ENCODE data around the gene DRC7.
"Not testable (repeated sequence)": the region's sequence is repeated elsewhere in the genome, so short reads cannot be mapped to it uniquely, and the experiment has no call there.

The DRC7 gene

GRCh38 chr16:57721356-57722209, 27.0 kb downstream of the DRC7 start:
- no peak for DNase-seq

- no peak for DNase-seq
These were observed 27.5 kb downstream of the DRC7 start for GRCh38 chr16:57722210-57722499.

GRCh38 chr16:57722651-57723050, 28.0 kb downstream of the DRC7 start:
- no peak for DNase-seq

GRCh38 chr16:57723170-57723569, 28.6 kb downstream of the DRC7 start:
- no peak for DNase-seq

GRCh38 chr16:57724531-57724930, 29.9 kb downstream of the DRC7 start:
- DNase-seq: no peak

GRCh38 chr16:57725151-57725550, 30.5 kb downstream of the DRC7 start:
- no peak for DNase-seq

- DNase-seq: no peak
These were observed 30.9 kb downstream of the DRC7 start for GRCh38 chr16:57725554-57725953.

GRCh38 chr16:57725976-57726375, 31.4 kb downstream of the DRC7 start:
- no peak for DNase-seq

- DNase-seq: no peak
These were observed 31.9 kb downstream of the DRC7 start for GRCh38 chr16:57726433-57726947.

GRCh38 chr16:57727610-57728009, 33.0 kb downstream of the DRC7 start:
- DNase-seq: no peak

GRCh38 chr16:57728336-57729181, 34.0 kb downstream of the DRC7 start:
- DNase-seq: no peak

GRCh38 chr16:57729182-57729484, 34.5 kb downstream of the DRC7 start:
- no peak for DNase-seq

GRCh38 chr16:57729852-57730251, 35.2 kb downstream of the DRC7 start:
- DNase-seq: not testable (repeated sequence)

GRCh38 chr16:57730771-57731730, 36.4 kb downstream of the DRC7 start:
- no peak for DNase-seq

- no peak for DNase-seq
These were observed 37.4 kb downstream of the DRC7 start for GRCh38 chr16:57732037-57732436.

GRCh38 chr16:57732714-57733113, 38.1 kb downstream of the DRC7 start:
- no peak for DNase-seq

- no peak for DNase-seq
These were observed 39.8 kb downstream of the DRC7 start for GRCh38 chr16:57734308-57734924.

GRCh38 chr16:57734925-57735754, 40.5 kb downstream of the DRC7 start:
- DNase-seq: peak; percentile 95 to 97

GRCh38 chr16:57735755-57736418, 41.3 kb downstream of the DRC7 start, which contains the start of gene KATNB1:
Gene KATNB1, plus strand, starts transcription at chr16:57735770. Its CDS starts 1,474 bp downstream, at chr16:57737244.
- no peak for DNase-seq

GRCh38 chr16:57736419-57737351, 42.1 kb downstream of the DRC7 start:
- peak in 1 of 2 experiments; percentile 28 for DNase-seq
